GM13976 (cell line): ENCODE results near the gene HOXA2.

Experiments used
- DNase-seq: peaks from one replicate; pipeline ENCODE4 v3.0.0; 2012; ENCODE audit warnings: low spot score
- in situ Hi-C: fragments of 300-500 bp; cut with MboI; formaldehyde crosslinking; loops from one replicate; pipeline ENCODE4 v1.12.0; 2022; ENCODE audit warnings: low sequenced_read_pairs, mixed read lengths, inconsistent platforms; ENCODE audit not compliant: unreplicated experiment
- TF ChIP-seq, protein P1 (sequence below): IDR thresholded peaks from 2 replicates; pipeline ENCODE4 v1.5.1; 2012; ENCODE audit warnings: borderline replicate concordance, mild to moderate bottlenecking; ENCODE audit not compliant: insufficient read depth; ENCODE audit errors: extremely low read depth, missing control alignments, control extremely low read depth

The HOXA2 gene

GRCh38 chr7:27148031-27148755 is 45.7 kb upstream of the HOXA2 start:
- in situ Hi-C loops = no loop called here
- TF ChIP-seq, protein P1, sequence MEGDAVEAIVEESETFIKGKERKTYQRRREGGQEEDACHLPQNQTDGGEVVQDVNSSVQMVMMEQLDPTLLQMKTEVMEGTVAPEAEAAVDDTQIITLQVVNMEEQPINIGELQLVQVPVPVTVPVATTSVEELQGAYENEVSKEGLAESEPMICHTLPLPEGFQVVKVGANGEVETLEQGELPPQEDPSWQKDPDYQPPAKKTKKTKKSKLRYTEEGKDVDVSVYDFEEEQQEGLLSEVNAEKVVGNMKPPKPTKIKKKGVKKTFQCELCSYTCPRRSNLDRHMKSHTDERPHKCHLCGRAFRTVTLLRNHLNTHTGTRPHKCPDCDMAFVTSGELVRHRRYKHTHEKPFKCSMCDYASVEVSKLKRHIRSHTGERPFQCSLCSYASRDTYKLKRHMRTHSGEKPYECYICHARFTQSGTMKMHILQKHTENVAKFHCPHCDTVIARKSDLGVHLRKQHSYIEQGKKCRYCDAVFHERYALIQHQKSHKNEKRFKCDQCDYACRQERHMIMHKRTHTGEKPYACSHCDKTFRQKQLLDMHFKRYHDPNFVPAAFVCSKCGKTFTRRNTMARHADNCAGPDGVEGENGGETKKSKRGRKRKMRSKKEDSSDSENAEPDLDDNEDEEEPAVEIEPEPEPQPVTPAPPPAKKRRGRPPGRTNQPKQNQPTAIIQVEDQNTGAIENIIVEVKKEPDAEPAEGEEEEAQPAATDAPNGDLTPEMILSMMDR = no peak
- DNase-seq = no peak

DNA sequence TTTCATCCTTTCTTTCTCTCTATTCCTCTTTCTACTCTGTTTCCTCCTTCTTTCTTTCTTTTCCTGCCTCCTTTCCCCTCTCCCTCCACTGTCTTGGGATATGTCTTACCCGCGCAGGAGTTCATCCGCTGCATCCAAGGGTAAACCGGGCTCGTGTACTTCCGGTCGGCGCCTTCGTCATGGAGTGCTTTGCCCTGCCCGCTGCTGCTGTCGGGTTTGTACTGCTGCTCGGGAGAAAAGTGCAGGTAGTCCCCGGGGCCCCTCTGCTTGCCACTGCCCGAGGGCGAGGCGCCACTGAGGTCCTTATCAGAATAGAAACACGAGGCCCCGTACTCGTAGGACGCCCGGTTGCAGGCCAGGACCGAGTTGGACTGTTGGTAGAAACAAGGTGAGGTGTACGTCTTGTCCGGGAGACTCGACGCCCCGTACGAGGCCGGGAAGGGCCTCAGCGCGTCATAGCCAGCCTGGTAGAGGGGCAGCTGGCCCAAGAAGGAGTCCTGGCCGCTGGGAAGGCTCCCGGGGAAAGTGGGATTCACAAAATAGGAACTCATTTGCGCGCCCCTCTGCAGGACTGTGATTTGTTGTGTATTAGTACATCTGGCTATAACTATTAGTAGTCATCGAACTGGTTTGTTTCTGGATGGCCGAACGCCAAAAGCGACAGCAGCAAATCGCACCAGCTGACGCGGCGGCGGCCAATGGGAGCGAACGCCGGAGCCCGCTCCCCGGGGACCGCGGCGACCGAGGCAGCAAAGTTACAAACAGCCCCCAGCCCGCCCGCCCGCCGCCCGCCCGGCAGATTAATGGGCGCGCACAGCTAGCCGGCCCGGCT is 44.9 kb upstream of the HOXA2 start, which contains the start of gene HOXA6:
Gene HOXA6 (minus strand): TSS at position 576 of the 832 bp plus-strand sequence. CDS start 25 bp downstream, at position 551.
- in situ Hi-C loops = no loop called here
- DNase-seq = no peak
- TF ChIP-seq, protein P1 = no peak

DNA sequence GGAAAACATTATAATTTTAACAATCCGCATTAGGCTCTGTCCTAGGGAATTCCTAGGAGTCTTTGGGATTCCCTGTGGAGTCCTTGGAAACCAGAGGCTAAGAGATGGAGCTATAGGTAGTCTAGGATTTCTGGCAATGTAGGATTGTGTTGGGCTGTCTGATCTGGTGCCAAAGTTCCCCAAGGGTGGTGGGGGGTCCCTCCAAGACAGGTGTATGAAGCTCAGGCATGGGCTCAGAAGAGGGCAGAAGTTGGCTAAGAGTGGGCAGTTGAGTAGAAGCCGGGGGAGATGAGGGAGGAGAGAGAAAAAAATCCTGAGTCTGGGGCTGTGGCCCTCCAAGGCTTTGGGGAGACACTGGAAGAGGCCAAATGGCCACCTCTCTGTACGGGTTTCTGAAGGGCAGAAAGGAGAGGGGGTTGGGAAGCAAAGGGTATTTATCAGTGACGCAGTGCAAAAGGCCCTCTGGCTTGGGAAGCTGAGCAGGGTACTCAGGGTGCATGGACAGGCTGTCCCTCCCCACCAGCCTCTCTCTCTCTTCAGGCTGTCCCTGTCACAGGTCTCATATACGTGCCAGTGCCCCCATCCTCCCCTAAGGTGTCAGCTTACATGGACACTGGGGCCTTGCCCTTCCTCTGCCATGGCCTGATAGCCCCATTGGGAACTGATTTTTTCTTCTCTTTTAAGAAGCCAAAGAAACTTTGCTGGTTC is 44.2 kb upstream of the HOXA2 start:
- DNase-seq = no peak
- in situ Hi-C loops = no loop called here
- TF ChIP-seq, protein P1 = no peak

DNA sequence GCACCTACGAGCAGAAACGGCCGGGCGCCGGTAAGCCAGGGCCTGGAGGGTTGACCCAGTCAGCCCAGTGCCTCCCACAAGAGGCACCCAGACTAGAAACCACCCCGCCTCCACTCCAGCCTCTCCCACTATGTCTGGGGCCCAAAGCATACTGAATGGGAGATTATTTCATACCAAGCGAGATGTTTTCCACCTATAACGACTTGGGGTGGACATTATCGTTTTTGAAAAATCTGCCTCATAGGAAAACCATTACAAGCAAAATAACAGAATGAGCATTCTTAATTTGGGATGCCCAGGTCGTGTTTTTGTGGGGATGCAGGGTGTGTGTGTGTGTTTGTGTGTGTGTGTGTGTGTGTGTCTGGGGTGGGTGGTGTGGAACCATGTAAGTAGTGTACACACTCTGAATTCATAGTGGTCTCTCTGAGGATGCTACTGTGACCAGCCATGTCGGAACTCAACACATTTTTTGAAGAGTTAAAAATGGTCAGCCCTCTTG is 43.5 kb upstream of the HOXA2 start:
- TF ChIP-seq, protein P1 = no peak
- in situ Hi-C loops = no loop called here
- no peak for DNase-seq

DNA sequence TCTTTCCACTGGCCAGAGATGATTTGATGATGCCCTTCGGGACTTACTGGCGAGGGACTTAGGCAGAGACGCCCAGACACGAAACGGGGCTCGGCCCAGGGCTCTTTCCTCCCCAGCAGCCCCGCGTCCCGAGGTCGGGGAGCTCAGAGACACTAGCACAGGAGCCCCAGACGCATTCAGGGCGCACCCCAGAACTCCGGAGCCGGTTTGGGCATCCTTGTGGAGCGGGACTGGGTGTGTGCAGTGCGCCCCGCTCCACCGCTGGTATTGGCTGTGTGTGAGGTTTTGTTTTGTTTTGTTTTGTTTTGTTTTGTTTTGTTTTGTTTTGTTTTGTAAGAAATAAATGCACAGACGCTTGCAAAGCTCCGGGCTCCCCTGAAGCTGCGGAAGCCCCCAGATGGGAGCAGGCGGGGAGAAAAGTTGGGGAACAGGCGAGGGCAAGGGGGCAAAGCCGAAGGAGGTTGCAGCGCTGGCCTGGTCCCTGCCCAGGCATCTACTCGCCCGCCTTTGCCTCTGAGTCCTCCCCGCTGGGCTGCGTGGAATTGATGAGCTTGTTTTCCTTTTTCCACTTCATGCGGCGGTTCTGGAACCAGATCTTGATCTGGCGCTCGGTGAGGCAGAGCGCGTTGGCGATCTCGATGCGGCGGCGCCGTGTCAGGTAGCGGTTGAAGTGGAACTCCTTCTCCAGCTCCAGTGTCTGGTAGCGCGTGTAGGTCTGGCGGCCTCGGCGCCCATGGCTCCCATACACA is 42.9 kb upstream of the HOXA2 start:
- DNase-seq = peak; percentile 20
- in situ Hi-C loops = no loop called here
- TF ChIP-seq, protein P1 = no peak
